Calu3 (cell line): ENCODE data around the gene TBC1D28. TPM values are rescaled to one million over a fixed set of nuclear protein-coding genes. Genes with fewer than 3 reads are reported as not detected.
"Not testable (repeated sequence)": the region's sequence is repeated elsewhere in the genome, so short reads cannot be mapped to it uniquely, and the experiment has no call there.

ENCODE experiments used
- BruUV-seq: library from RNA; stranded (reverse); fragments of 400-500 nt; replicated peaks from 2 replicates; lab custom pipeline; 2021; lab: Mats Ljungman, UMichigan
- CTCF ChIA-PET: fragments of 300-600 bp; sonication (Branson Sonifier 250); formaldehyde crosslinking; loops from one replicate; lab custom pipeline; 2022; ENCODE audit warnings: antibody characterized with exemption; lab: Charles Lee
- DNase-seq: peaks from one replicate; pipeline ENCODE4 v3.0.0; 2022
- H3K27ac Mint-ChIP-seq: one replicate; pipeline ENCODE4 v1.8.0; 2022; ENCODE audit warnings: mixed read lengths; ENCODE audit not compliant: unreplicated experiment
- H3K27me3 Mint-ChIP-seq: one replicate; pipeline ENCODE4 v1.8.0; 2022; ENCODE audit warnings: mixed read lengths; ENCODE audit not compliant: unreplicated experiment
- H3K36me3 Mint-ChIP-seq: one replicate; pipeline ENCODE4 v1.8.0; 2022; ENCODE audit warnings: mild to moderate bottlenecking, moderate library complexity, mixed read lengths; ENCODE audit not compliant: insufficient read depth, unreplicated experiment
- H3K4me1 Mint-ChIP-seq: one replicate; pipeline ENCODE4 v1.8.0; 2022; ENCODE audit warnings: mild to moderate bottlenecking, low read depth, mixed read lengths; ENCODE audit not compliant: unreplicated experiment
- H3K4me3 Mint-ChIP-seq: one replicate; pipeline ENCODE4 v1.8.0; 2022; ENCODE audit warnings: mild to moderate bottlenecking, low read depth, moderate library complexity, mixed read lengths; ENCODE audit not compliant: unreplicated experiment
- H3K9me3 Mint-ChIP-seq: one replicate; pipeline ENCODE4 v1.8.0; 2022; ENCODE audit warnings: low read depth, mixed read lengths; ENCODE audit not compliant: unreplicated experiment
- CTCF ChIP-seq: fragments of 200-600 bp; IDR thresholded peaks from one replicate; pipeline ENCODE4 v1.8.0; 2022; ENCODE audit warnings: antibody characterized with exemption; ENCODE audit not compliant: unreplicated experiment
- intact Hi-C: fragments of 100-400 bp; cut with micrococcal nuclease; formaldehyde crosslinking; loops from one replicate; pipeline ENCODE4 v1.10.0; 2022; ENCODE audit not compliant: unreplicated experiment
- total RNA-seq: library from RNA; stranded (reverse); gene quantifications from 2 replicates; pipeline ENCODE4 v1.2.3, GENCODE V29; 2022

The TBC1D28 gene
- total RNA-seq, 1 experiment from 2014 or later, result not detected

- H3K4me3 Mint-ChIP-seq, result peak overlapping the region; percentile 94
- peaks cover 8% of the 10 kb centered on the region for H3K4me1 Mint-ChIP-seq
- no peak for DNase-seq
- BruUV-seq, result no TSS peak
- H3K27ac Mint-ChIP-seq, result peak overlapping the region; percentile 82
- intact Hi-C loops, result no loop called here
- CTCF ChIA-PET, result interaction anchor here (1.2 kb wide), 1 partner anchor 335 kb away, joined by 8 read pairs; no protein-coding TSS in a partner anchor
- H3K36me3 Mint-ChIP-seq, result peaks cover 13% of the 10 kb centered on the region
- TF ChIP-seq CTCF, result no peak
- H3K27me3 Mint-ChIP-seq, result no peaks in the 10 kb centered on the region
- H3K9me3 Mint-ChIP-seq, result no peaks in the 10 kb centered on the region
These were observed 17.9 kb downstream of the TBC1D28 start for GRCh38 chr17:18626152-18626870.

- Mint-ChIP-seq H3K27ac (peak overlapping the region; percentile 82), H3K36me3 (peaks cover 13% of the 10 kb centered on the region), H3K4me3 (peak overlapping the region; percentile 94)
- H3K27me3 Mint-ChIP-seq, H3K4me1 Mint-ChIP-seq, H3K9me3 Mint-ChIP-seq, BruUV-seq, intact Hi-C loops: not testable (repeated sequence)
- CTCF ChIA-PET, result interaction anchor here (0.6 to 1.2 kb wide), 2 partner anchors 336 to 455 kb away, joined by 3 to 8 read pairs; no protein-coding TSS in a partner anchor
- peak; percentile 99 for TF ChIP-seq CTCF
- DNase-seq, result peak; percentile 89
These were observed 18.6 kb downstream of the TBC1D28 start for GRCh38 chr17:18625509-18626104.

- H3K4me1 Mint-ChIP-seq, intact Hi-C loops, H3K27me3 Mint-ChIP-seq, H3K9me3 Mint-ChIP-seq: not testable (repeated sequence)
- Mint-ChIP-seq H3K27ac (peak overlapping the region; percentile 82), H3K4me3 (peak overlapping the region; percentile 94), H3K36me3 (peaks cover 13% of the 10 kb centered on the region)
- BruUV-seq, result TSS peak; percentile 80
- CTCF ChIA-PET, result interaction anchor here (0.6 to 1.2 kb wide), 2 partner anchors 336 to 455 kb away, joined by 3 to 8 read pairs; no protein-coding TSS in a partner anchor
- DNase-seq, result peak; percentile 6
These were observed 19.2 kb downstream of the TBC1D28 start for GRCh38 chr17:18624862-18625501.

- H3K27ac Mint-ChIP-seq, BruUV-seq, DNase-seq, CTCF ChIA-PET, intact Hi-C loops, H3K27me3 Mint-ChIP-seq, H3K4me3 Mint-ChIP-seq, H3K4me1 Mint-ChIP-seq, H3K36me3 Mint-ChIP-seq, H3K9me3 Mint-ChIP-seq: not testable (repeated sequence)
These were observed 26.6 kb downstream of the TBC1D28 start for GRCh38 chr17:18617613-18618012.

GRCh38 chr17:18613016-18613415 lies 31.2 kb downstream of the TBC1D28 start:
- H3K9me3 Mint-ChIP-seq, BruUV-seq, H3K4me1 Mint-ChIP-seq, DNase-seq, H3K27ac Mint-ChIP-seq, H3K4me3 Mint-ChIP-seq, CTCF ChIA-PET, H3K36me3 Mint-ChIP-seq, intact Hi-C loops, H3K27me3 Mint-ChIP-seq: not testable (repeated sequence)

GRCh38 chr17:18593138-18593537 lies 51.1 kb downstream of the TBC1D28 start:
- CTCF ChIA-PET, H3K4me1 Mint-ChIP-seq, BruUV-seq, intact Hi-C loops, H3K36me3 Mint-ChIP-seq, DNase-seq, H3K9me3 Mint-ChIP-seq, H3K27me3 Mint-ChIP-seq, H3K4me3 Mint-ChIP-seq, H3K27ac Mint-ChIP-seq: not testable (repeated sequence)
